NT2/D1 (cell line): ENCODE results near the gene ALOX12.

Experiments
- SUZ12 ChIP-seq: IDR thresholded peaks from 2 replicates; pipeline ENCODE4 v1.6.1; 2011; ENCODE audit not compliant: insufficient read length, insufficient read depth; ENCODE audit errors: extremely low read depth
- YY1 ChIP-seq: IDR thresholded peaks from 2 replicates; pipeline ENCODE4 v1.6.1; 2011; ENCODE audit not compliant: insufficient read length, insufficient read depth
- ZNF274 ChIP-seq: IDR thresholded peaks from 2 replicates; pipeline ENCODE4 v1.6.1; 2011; ENCODE audit warnings: mild to moderate bottlenecking, low read depth, low read length

- no peak for TF ChIP-seq ZNF274
- TF ChIP-seq YY1: no peak
- TF ChIP-seq SUZ12: no peak
These were observed 3.1 kb downstream of the ALOX12 start for GRCh38 chr17:6998855-6999508.
